BLaER1 treated with 17β-estradiol and CSF1 and Interleukin-3, amounts not matched to agents 10 nM and 100 nM (cell line): ENCODE data around the gene MOGAT3.

Experiments used
- H3K27ac ChIP-seq, 11 experiments: shearing (Covaris generic); formaldehyde crosslinking; 2 replicates each; pipeline ENCODE4 v1.8.1; 2022
- H3K27me3 ChIP-seq, 11 experiments: shearing (Covaris generic); formaldehyde crosslinking; 2 replicates each; pipeline ENCODE4 v1.8.1; 2022
- H3K36me3 ChIP-seq, 11 experiments: shearing (Covaris generic); formaldehyde crosslinking; 2 replicates each; pipeline ENCODE4 v1.8.1; 2022
- H3K4me1 ChIP-seq, 10 experiments: shearing (Covaris generic); formaldehyde crosslinking; 2 replicates each; pipeline ENCODE4 v1.8.1; 2022
- H3K4me2 ChIP-seq, 11 experiments: shearing (Covaris generic); formaldehyde crosslinking; 2 replicates each; pipeline ENCODE4 v1.8.1; 2022
- H3K4me3 ChIP-seq, 10 experiments: shearing (Covaris generic); formaldehyde crosslinking; 2 replicates each; pipeline ENCODE4 v1.8.1; 2022
- H3K9ac ChIP-seq, 11 experiments: shearing (Covaris generic); formaldehyde crosslinking; 2 replicates each; pipeline ENCODE4 v1.8.1; 2022
- H3K9me3 ChIP-seq, 11 experiments: shearing (Covaris generic); formaldehyde crosslinking; replicated peaks in 1 of 11; 2 replicates each; pipeline ENCODE4 v1.8.1; 2022
- H4K20me1 ChIP-seq, 11 experiments: shearing (Covaris generic); formaldehyde crosslinking; 2 replicates each; pipeline ENCODE4 v1.8.1; 2022
- Cebpa-rat ChIP-seq, 11 experiments: shearing (Covaris generic); IDR thresholded peaks; 2 replicates each; pipeline ENCODE4 v1.8.1; 2022

The MOGAT3 gene

DNA sequence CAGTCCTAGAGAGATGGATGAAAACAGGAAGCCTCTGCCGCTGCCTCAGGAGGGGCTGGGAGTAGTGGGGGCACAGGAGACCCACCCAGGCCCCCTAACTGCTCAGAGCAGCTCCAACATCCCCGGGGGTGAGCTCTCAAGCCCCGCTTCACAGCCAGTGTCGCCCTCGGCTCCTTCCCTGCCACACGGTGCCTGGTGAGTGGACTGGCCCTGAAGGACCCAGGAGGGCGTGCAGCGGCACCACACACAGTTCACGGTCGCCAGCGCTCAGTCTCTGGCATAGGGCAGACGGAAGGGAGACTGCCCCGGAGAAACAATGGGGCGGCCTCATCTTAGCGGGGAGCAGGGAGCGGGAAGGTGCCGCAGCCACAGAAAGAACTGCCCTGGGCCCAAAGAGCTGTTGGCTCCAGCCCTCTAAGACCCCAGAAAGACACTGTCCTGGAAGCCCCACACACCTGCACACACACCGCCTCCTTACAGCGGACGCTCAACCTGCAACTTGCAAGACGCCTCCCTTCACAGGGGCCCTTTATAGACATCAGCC is 35.5 kb upstream of the MOGAT3 start:
- Histone ChIP-seq H3K9me3 (no peaks in the 10 kb centered on the region), H4K20me1 (peaks cover 0 to 70% (median 18%) of the 10 kb centered on the region in 11 experiments; a peak in 13 of 22 replicates), H3K4me1 (peaks cover 58 to 67% (median 64%) of the 10 kb centered on the region in 10 experiments), H3K9ac (peak overlapping the region in 10 of 11 experiments; percentile 2 to 84 (median 59); a peak in 16 of 22 replicates), H3K27ac (peak overlapping the region in 4 of 11 experiments; percentile 11 to 64 (median 52); a peak in 4 of 22 replicates), H3K27me3 (no peaks in the 10 kb centered on the region), H3K36me3 (peaks cover 16 to 67% (median 34%) of the 10 kb centered on the region in 11 experiments; a peak in 20 of 22 replicates), H3K4me2 (peak overlapping the region; percentile 90 to 100 (median 98)), H3K4me3 (peak overlapping the region in 8 of 10 experiments; percentile 8 to 65 (median 55); a peak in 13 of 20 replicates)
- TF ChIP-seq Cebpa-rat (IDR thresholded peaks at IDR 0.05) = no peak

DNA sequence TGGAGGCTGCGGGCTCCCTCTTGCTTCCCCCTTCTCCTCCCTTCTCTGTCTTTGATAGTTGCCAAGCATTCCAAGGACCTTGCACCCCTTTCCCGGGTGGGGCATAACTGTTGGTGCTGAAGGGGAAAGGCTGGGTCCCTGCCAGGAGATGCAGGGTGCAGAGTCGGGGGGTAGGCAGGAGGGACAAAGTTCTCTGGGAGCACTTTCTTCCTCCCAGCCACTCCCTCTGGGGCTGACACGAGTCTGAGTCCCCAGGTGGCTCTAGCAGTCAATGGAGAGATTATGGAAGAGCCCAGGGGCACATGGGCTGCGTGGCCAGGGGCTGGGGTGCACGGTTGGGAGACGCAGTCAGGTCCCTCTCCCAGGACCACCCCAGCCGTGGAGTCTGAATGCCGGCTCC is 34.7 kb upstream of the MOGAT3 start:
- Histone ChIP-seq H3K4me1 (peaks cover 55 to 65% (median 62%) of the 10 kb centered on the region in 10 experiments), H3K36me3 (peaks cover 13 to 63% (median 30%) of the 10 kb centered on the region in 11 experiments; a peak in 20 of 22 replicates), H3K9ac (peak overlapping the region in 5 of 11 experiments; percentile 48 to 84 (median 81); a peak in 8 of 22 replicates), H3K4me3 (peak overlapping the region in 2 of 10 experiments; percentile 46 to 60; a peak in 3 of 20 replicates), H3K27ac (no peak overlapping the region), H3K4me2 (peak overlapping the region in 10 of 11 experiments; percentile 90 to 100 (median 98); a peak in 20 of 22 replicates), H4K20me1 (peaks cover 0 to 73% (median 15%) of the 10 kb centered on the region in 11 experiments; a peak in 15 of 22 replicates), H3K9me3 (no peaks in the 10 kb centered on the region), H3K27me3 (no peaks in the 10 kb centered on the region)
- TF ChIP-seq Cebpa-rat (IDR thresholded peaks at IDR 0.05) = no peak

DNA sequence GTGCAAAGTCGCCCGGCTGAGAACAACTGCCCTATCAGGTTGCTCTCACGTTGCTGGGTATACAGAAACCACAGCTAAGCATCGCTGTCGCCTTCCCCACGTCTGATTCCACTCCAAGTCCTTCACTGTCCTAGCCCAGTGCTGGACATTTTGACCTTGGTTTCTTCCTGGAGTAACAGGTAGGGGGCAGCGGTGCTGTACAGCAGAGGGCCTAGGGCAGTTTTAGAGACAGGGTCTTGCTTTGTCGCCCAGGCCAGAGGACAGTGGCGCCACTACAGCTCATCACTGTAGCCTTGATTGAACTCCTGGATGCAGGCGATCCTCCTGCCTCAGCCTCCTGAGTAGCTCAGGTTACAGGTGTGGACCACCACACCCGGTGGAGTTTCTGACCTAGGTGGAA is 34.2 kb upstream of the MOGAT3 start:
- Histone ChIP-seq H3K27me3 (no peaks in the 10 kb centered on the region), H4K20me1 (peaks cover 0 to 75% (median 15%) of the 10 kb centered on the region in 11 experiments; a peak in 15 of 22 replicates), H3K36me3 (peaks cover 9 to 58% (median 25%) of the 10 kb centered on the region in 11 experiments; a peak in 20 of 22 replicates), H3K27ac (no peak overlapping the region), H3K9ac (peak overlapping the region in 2 of 11 experiments; percentile 63 to 84; a peak in 2 of 22 replicates), H3K4me2 (peak overlapping the region in 9 of 11 experiments; percentile 90 to 100 (median 98); a peak in 15 of 22 replicates), H3K4me3 (no peak overlapping the region), H3K4me1 (peaks cover 53 to 65% (median 61%) of the 10 kb centered on the region in 10 experiments), H3K9me3 (no peaks in the 10 kb centered on the region)
- no peak for TF ChIP-seq Cebpa-rat (IDR thresholded peaks at IDR 0.05)

GRCh38 chr7:101234636-101235035 is 33.8 kb upstream of the MOGAT3 start:
- Histone ChIP-seq H3K4me2 (no peak overlapping the region; a peak in 2 of 22 replicates), H3K27me3 (no peaks in the 10 kb centered on the region), H3K9ac (no peak overlapping the region), H3K27ac (no peak overlapping the region), H3K36me3 (peaks cover 6 to 57% (median 23%) of the 10 kb centered on the region in 11 experiments; a peak in 21 of 22 replicates), H3K4me3 (no peak overlapping the region), H3K4me1 (peaks cover 49 to 63% (median 57%) of the 10 kb centered on the region in 10 experiments), H4K20me1 (peaks cover 0 to 75% (median 15%) of the 10 kb centered on the region in 11 experiments; a peak in 15 of 22 replicates), H3K9me3 (no peaks in the 10 kb centered on the region)
- no peak for TF ChIP-seq Cebpa-rat (IDR thresholded peaks at IDR 0.05)

DNA sequence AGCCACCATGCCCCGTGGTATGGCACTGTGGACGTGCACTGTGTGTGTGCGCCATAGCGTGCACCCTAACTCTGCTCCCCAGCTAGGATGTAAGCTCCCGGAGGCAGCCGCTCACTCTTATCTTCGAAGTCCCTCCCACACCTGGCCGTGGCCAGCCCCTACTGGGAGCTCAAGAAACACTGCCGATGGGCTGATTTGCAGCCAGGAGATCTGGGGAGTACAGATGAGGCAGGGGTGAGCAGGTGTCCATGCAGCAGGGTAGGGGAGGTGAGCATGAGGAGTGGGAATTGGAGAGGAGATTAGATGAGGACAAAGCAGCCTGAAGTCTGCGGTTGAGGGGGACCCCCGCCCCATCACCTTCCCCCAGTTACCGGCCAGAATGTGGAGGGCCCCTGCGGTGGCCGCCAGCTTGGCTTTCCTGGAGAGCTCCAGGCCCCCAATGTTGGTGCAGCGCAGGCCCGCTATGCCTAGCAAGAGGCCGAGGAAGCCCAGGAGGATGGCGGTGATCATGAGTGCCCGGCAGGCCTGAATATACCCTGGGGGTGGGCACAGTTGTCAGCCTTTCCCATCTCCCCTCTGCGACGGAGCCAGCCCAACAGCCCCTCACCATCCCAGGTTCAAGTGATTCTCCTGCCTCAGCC is 33.2 kb upstream of the MOGAT3 start:
- H3K36me3 ChIP-seq = peaks cover 11 to 58% (median 26%) of the 10 kb centered on the region in 11 experiments; a peak in 19 of 22 replicates
- no peaks in the 10 kb centered on the region for H3K27me3 ChIP-seq
- no peaks in the 10 kb centered on the region for H3K9me3 ChIP-seq
- H3K4me1 ChIP-seq = peaks cover 43 to 57% (median 51%) of the 10 kb centered on the region in 10 experiments
- no peak overlapping the region for H3K4me3 ChIP-seq
- peaks cover 0 to 75% (median 15%) of the 10 kb centered on the region in 11 experiments; a peak in 15 of 22 replicates for H4K20me1 ChIP-seq
- no peak overlapping the region for H3K9ac ChIP-seq
- H3K27ac ChIP-seq = no peak overlapping the region
- H3K4me2 ChIP-seq = no peak overlapping the region
- no peak for TF ChIP-seq Cebpa-rat (IDR thresholded peaks at IDR 0.05)

GRCh38 chr7:101232141-101232850 is 31.5 kb upstream of the MOGAT3 start:
- no peak for TF ChIP-seq Cebpa-rat (IDR thresholded peaks at IDR 0.05)
- Histone ChIP-seq H4K20me1 (peaks cover 0 to 73% (median 15%) of the 10 kb centered on the region in 11 experiments; a peak in 14 of 22 replicates), H3K4me1 (peaks cover 26 to 42% (median 37%) of the 10 kb centered on the region in 10 experiments), H3K4me2 (no peak overlapping the region), H3K4me3 (no peak overlapping the region), H3K9me3 (no peaks in the 10 kb centered on the region), H3K27ac (no peak overlapping the region), H3K27me3 (no peaks in the 10 kb centered on the region), H3K36me3 (peaks cover 19 to 69% (median 42%) of the 10 kb centered on the region in 11 experiments), H3K9ac (no peak overlapping the region)

DNA sequence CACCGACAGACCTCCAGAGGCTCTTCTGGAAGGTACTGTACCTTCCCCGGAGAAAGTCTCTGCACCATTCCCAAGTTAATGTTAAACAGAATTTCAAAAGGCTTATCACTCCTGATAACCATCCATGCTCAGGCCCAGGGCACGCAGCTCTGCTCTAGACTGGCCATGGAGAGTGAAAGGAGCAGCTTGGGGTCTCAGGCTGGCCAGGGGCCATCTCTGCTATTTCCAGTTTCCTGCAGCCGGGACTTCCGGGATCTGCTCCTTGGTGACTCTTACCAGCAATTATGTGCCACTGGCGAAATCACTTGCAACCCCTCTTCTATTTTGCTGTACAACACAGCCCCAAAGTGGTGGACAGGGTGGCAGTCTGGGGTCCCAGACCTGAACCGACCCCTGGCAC is 30.8 kb upstream of the MOGAT3 start:
- H3K27ac ChIP-seq = no peak overlapping the region
- no peak for TF ChIP-seq Cebpa-rat (IDR thresholded peaks at IDR 0.05)
- H3K27me3 ChIP-seq = no peaks in the 10 kb centered on the region
- no peaks in the 10 kb centered on the region for H3K9me3 ChIP-seq
- H3K36me3 ChIP-seq = peaks cover 23 to 76% (median 48%) of the 10 kb centered on the region in 11 experiments
- H3K4me1 ChIP-seq = peaks cover 20 to 42% (median 36%) of the 10 kb centered on the region in 10 experiments; a peak in 19 of 20 replicates
- H3K4me3 ChIP-seq = no peak overlapping the region
- no peak overlapping the region for H3K4me2 ChIP-seq
- no peak overlapping the region for H3K9ac ChIP-seq
- peaks cover 0 to 74% (median 15%) of the 10 kb centered on the region in 11 experiments; a peak in 13 of 22 replicates for H4K20me1 ChIP-seq

DNA sequence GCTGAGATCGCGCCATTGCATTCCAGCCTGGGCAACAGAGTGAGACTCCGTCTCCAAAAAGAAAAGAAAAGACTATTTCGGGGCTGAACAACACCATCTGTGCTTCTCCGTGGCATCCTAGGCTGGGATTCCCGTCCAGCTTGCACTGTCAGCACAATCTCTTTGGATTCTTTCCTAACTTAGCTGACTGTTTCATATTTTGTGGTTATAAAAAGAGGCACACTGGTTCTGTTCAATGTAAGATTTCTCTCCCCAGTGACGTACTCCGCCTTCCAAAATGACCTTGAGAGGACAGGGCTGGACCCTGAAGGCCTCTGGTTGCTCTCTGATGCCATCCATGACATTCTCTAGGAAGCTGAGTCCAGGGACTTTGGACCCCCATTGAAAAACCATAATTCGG is 25.9 kb upstream of the MOGAT3 start:
- no peak overlapping the region for H3K27ac ChIP-seq
- H3K36me3 ChIP-seq = peaks cover 59 to 87% (median 77%) of the 10 kb centered on the region in 11 experiments
- peaks cover 9 to 41% (median 33%) of the 10 kb centered on the region in 10 experiments; a peak in 19 of 20 replicates for H3K4me1 ChIP-seq
- H4K20me1 ChIP-seq = peaks cover 0 to 64% (median 18%) of the 10 kb centered on the region in 11 experiments; a peak in 14 of 22 replicates
- no peak for TF ChIP-seq Cebpa-rat (IDR thresholded peaks at IDR 0.05)
- H3K9ac ChIP-seq = peak overlapping the region in 2 of 11 experiments; percentile 6 to 26; a peak in 3 of 22 replicates
- no peaks in the 10 kb centered on the region for H3K9me3 ChIP-seq
- no peaks in the 10 kb centered on the region for H3K27me3 ChIP-seq
- no peak overlapping the region for H3K4me3 ChIP-seq
- H3K4me2 ChIP-seq = peak overlapping the region in 7 of 11 experiments; percentile 0 to 48 (median 32); a peak in 10 of 22 replicates
